Erythroblast (primary cell): ENCODE data around the gene CSF1R.

Source experiments
- GATA1 ChIP-seq: IDR thresholded peaks from 2 replicates; pipeline ENCODE4 v1.6.1; 2011; ENCODE audit warnings: low read depth, mild to moderate bottlenecking, control low read depth, low read length, moderate library complexity
- POLR2A ChIP-seq: IDR thresholded peaks from 2 replicates; pipeline ENCODE4 v1.6.1; 2011; ENCODE audit warnings: mild to moderate bottlenecking, low read length

- TF ChIP-seq POLR2A (no peak), GATA1 (no peak)
Measured at GRCh38 chr5:150021491-150022157, 64.7 kb downstream of the CSF1R start.
